ENCODE measurements around the gene KSR1. TPM values are rescaled to one million over a fixed set of nuclear protein-coding genes. Genes with fewer than 3 reads are reported as not detected.

Gene KSR1
- total RNA-seq, 1 experiment from 2014 or later: 21.7 TPM

DNA sequence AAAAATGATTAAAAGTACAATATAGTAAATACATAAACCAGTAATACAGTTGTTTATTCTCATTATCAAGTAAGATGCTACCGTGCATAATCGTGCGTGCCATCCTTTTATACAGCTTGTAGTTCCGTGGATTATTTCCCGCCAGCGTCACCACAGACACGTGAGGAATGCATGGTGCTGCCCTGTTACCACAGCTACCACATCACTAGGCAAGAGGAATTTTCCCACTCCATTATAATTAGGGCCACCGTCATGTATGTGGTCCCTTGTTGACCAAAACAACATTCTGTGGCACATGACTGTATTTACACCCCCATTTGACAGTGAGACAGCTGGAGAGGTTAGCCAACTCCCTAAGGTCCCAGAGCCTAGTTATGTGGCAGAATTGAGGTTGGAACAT lies 144.2 kb downstream of the KSR1 start:
- no peak for DNase-seq (ENCODE audit: low read depth, low spot score)
- no TSS peak for BruUV-seq (replicated peaks)
- intact Hi-C loops (cut with micrococcal nuclease; ENCODE audit: unreplicated experiment) (no loop called here), in situ Hi-C loops (cut with HindIII; ENCODE audit: low pct_unique_long_range_greater_than_20kb, low sequenced_read_pairs) (no loop called here)
- Histone ChIP-seq H3K27ac (ENCODE audit: low read length) (no peak overlapping the region), H3K9me3 (ENCODE audit: control insufficient read depth, insufficient read depth, low read depth, low read length) (no peaks in the 10 kb centered on the region), H3K36me3 (ENCODE audit: control insufficient read depth, insufficient read depth, low read length) (no peaks in the 10 kb centered on the region), H3K4me3 (ENCODE audit: low read depth in 2 of 2, low read length in 2 of 2) (no peak overlapping the region), H3K4me1 (ENCODE audit: control insufficient read depth, insufficient read depth, low read length) (no peaks in the 10 kb centered on the region), H3K27me3 (ENCODE audit: control insufficient read depth, insufficient read depth, low read length) (no peaks in the 10 kb centered on the region)
- ChIA-PET POLR2A (no interaction called here), CTCF (interaction anchor here (1.0 to 1.8 kb wide), 11 partner anchors 9 to 364 kb away, joined by 3 to 20 read pairs (median 5); partner anchors contain the start of gene KSR1)
- TF ChIP-seq TCF7L2 (IDR thresholded peaks at IDR 0.05; ENCODE audit: low read depth, low read length): no peak
- TF ChIP-seq, protein P1, sequence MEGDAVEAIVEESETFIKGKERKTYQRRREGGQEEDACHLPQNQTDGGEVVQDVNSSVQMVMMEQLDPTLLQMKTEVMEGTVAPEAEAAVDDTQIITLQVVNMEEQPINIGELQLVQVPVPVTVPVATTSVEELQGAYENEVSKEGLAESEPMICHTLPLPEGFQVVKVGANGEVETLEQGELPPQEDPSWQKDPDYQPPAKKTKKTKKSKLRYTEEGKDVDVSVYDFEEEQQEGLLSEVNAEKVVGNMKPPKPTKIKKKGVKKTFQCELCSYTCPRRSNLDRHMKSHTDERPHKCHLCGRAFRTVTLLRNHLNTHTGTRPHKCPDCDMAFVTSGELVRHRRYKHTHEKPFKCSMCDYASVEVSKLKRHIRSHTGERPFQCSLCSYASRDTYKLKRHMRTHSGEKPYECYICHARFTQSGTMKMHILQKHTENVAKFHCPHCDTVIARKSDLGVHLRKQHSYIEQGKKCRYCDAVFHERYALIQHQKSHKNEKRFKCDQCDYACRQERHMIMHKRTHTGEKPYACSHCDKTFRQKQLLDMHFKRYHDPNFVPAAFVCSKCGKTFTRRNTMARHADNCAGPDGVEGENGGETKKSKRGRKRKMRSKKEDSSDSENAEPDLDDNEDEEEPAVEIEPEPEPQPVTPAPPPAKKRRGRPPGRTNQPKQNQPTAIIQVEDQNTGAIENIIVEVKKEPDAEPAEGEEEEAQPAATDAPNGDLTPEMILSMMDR (IDR thresholded peaks at IDR 0.05): no peak
- ATAC-seq: no peak

DNA sequence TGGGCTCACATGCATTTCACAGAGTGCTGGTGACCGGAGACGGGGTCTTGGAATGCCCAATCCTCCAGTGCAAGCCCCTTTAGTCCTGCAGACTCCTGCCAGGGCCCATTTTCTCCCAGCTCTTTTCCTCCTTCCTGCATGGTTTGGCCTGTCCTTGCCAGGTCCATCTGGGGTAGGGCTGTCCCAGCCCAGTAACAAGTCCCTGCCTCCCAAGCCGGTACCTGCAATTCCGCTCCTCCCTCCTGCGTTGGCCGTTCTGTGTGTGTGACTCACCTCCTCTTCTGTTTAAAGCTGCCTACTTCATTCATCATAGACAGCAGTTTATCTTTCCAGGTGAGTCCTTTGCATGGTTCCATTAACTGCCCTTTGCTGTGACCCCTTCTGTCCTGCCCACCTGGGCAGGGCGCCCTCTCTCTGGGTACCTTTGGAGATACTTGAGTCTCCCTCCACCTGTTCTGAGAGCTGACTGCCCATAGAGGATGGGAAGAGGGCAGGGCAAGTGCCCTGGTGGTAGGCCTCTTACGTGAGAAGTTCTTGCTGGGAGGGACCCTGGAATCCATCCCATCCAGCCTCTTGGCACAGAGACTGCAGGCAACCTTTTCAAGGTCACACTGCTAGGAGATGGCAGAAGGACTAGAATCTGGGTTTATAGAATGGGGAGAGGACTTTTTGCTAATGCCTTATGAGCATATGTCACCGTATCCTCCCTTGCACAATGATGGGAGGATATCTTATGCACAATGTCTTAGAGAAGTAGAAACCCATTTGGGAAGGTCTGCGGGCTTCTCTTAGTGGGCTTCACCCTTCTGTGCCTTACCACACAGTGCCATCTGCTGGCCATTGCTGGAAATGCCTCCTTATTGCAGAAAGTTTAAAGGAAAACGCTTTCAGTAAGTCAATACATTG lies 145.1 kb downstream of the KSR1 start:
- no peaks in the 10 kb centered on the region for H3K36me3 ChIP-seq (ENCODE audit: control insufficient read depth, insufficient read depth, low read length)
- intact Hi-C loops (cut with micrococcal nuclease; ENCODE audit: unreplicated experiment): loop anchor here (1.0 kb wide), 1 partner anchor 247 kb away; no protein-coding TSS in a partner anchor
- no peaks in the 10 kb centered on the region for H3K27me3 ChIP-seq (ENCODE audit: control insufficient read depth, insufficient read depth, low read length)
- H3K4me1 ChIP-seq (ENCODE audit: control insufficient read depth, insufficient read depth, low read length): no peaks in the 10 kb centered on the region
- ChIA-PET CTCF (interaction anchor here (0.5 to 1.6 kb wide), 9 partner anchors 8 to 365 kb away, joined by 3 to 4 read pairs (median 3); no protein-coding TSS in a partner anchor), POLR2A (no interaction called here)
- DNase-seq (ENCODE audit: low read depth, low spot score): peak; percentile 53
- H3K9me3 ChIP-seq (ENCODE audit: control insufficient read depth, insufficient read depth, low read depth, low read length): no peaks in the 10 kb centered on the region
- ATAC-seq: no peak
- no peak overlapping the region for H3K27ac ChIP-seq (ENCODE audit: low read length)
- in situ Hi-C loops (cut with HindIII; ENCODE audit: low pct_unique_long_range_greater_than_20kb, low sequenced_read_pairs): no loop called here
- BruUV-seq (replicated peaks): no TSS peak
- no peak overlapping the region for H3K4me3 ChIP-seq (ENCODE audit: low read depth in 2 of 2, low read length in 2 of 2)
- TF ChIP-seq, protein P1 (IDR thresholded peaks at IDR 0.05): peak; percentile 92
- TF ChIP-seq SIN3A (IDR thresholded peaks at IDR 0.05; ENCODE audit: borderline replicate concordance, insufficient read depth, low read depth, low read length): no peak

DNA sequence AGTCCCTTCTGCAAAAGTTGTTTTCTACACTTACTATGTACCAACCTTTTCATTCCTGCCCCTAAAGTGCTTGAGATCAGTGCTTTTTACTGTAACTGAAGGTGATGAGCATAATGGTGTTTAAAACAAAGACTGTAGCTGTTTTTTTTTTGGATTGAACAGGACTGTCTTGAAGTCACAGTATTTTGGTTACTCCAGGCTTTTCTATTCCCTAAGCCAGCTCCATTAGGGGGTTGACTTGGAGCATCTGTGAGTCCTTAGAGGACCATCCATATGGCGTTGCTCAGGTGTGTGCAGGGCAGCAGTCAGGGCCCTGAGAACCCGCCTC lies 145.7 kb downstream of the KSR1 start:
- ATAC-seq (no peak), DNase-seq (ENCODE audit: low read depth, low spot score) (no peak)
- Histone ChIP-seq H3K36me3 (ENCODE audit: control insufficient read depth, insufficient read depth, low read length) (no peaks in the 10 kb centered on the region), H3K27ac (ENCODE audit: low read length) (no peak overlapping the region), H3K9me3 (ENCODE audit: control insufficient read depth, insufficient read depth, low read depth, low read length) (no peaks in the 10 kb centered on the region), H3K4me1 (ENCODE audit: control insufficient read depth, insufficient read depth, low read length) (no peaks in the 10 kb centered on the region), H3K4me3 (ENCODE audit: low read depth in 2 of 2, low read length in 2 of 2) (no peak overlapping the region), H3K27me3 (ENCODE audit: control insufficient read depth, insufficient read depth, low read length) (no peaks in the 10 kb centered on the region)
- POLR2A ChIA-PET: no interaction called here
- BruUV-seq (replicated peaks): no TSS peak
- intact Hi-C loops (cut with micrococcal nuclease; ENCODE audit: unreplicated experiment): loop anchor here (1.0 to 2.0 kb wide), 2 partner anchors 53 to 248 kb away; no protein-coding TSS in a partner anchor
- in situ Hi-C loops (cut with HindIII; ENCODE audit: low pct_unique_long_range_greater_than_20kb, low sequenced_read_pairs): no loop called here
- CTCF ChIA-PET: interaction anchor here (0.5 to 1.2 kb wide), 9 partner anchors 11 to 365 kb away, joined by 3 to 6 read pairs (median 3); no protein-coding TSS in a partner anchor
- TF ChIP-seq SIN3A (IDR thresholded peaks at IDR 0.05; ENCODE audit: borderline replicate concordance, insufficient read depth, low read depth, low read length) (no peak), TCF7L2 (IDR thresholded peaks at IDR 0.05; ENCODE audit: low read depth, low read length) (no peak), POLR2AphosphoS5 (IDR thresholded peaks at IDR 0.05; ENCODE audit: low read depth, low read length) (no peak)
- TF ChIP-seq, protein P2, sequence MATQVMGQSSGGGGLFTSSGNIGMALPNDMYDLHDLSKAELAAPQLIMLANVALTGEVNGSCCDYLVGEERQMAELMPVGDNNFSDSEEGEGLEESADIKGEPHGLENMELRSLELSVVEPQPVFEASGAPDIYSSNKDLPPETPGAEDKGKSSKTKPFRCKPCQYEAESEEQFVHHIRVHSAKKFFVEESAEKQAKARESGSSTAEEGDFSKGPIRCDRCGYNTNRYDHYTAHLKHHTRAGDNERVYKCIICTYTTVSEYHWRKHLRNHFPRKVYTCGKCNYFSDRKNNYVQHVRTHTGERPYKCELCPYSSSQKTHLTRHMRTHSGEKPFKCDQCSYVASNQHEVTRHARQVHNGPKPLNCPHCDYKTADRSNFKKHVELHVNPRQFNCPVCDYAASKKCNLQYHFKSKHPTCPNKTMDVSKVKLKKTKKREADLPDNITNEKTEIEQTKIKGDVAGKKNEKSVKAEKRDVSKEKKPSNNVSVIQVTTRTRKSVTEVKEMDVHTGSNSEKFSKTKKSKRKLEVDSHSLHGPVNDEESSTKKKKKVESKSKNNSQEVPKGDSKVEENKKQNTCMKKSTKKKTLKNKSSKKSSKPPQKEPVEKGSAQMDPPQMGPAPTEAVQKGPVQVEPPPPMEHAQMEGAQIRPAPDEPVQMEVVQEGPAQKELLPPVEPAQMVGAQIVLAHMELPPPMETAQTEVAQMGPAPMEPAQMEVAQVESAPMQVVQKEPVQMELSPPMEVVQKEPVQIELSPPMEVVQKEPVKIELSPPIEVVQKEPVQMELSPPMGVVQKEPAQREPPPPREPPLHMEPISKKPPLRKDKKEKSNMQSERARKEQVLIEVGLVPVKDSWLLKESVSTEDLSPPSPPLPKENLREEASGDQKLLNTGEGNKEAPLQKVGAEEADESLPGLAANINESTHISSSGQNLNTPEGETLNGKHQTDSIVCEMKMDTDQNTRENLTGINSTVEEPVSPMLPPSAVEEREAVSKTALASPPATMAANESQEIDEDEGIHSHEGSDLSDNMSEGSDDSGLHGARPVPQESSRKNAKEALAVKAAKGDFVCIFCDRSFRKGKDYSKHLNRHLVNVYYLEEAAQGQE (IDR thresholded peaks at IDR 0.05; ENCODE audit: insufficient read depth in 1 of 2, low read depth in 2 of 2, low read length in 1 of 2): no peak
- TF ChIP-seq, protein P1 (IDR thresholded peaks at IDR 0.05): peak; percentile 49

Data from Panc1 (cell line).